A549 treated with Hydrocortisone at 1 μM for 4 hours (cell line): ENCODE measurements around the gene C3orf70. TPM values are rescaled to one million over a fixed set of nuclear protein-coding genes. Genes with fewer than 3 reads are reported as not detected.

ENCODE experiments used
- total RNA-seq: library from RNA; stranded (reverse); fragments of 200-300 nt; extraction: Qiagen RNA extraction; gene quantifications from 5 replicates; pipeline ENCODE4 v1.2.3, GENCODE V29; 2022

Gene C3orf70
- total RNA-seq, result 0.03 to 0.06 TPM (median 0.03 TPM) in 5 replicates

GRCh38 chr3:185152410-185153170 lies at the start of gene C3orf70:
Gene C3orf70, minus strand, starts transcription at chr3:185153060. Its CDS starts 237 bp downstream, at chr3:185152823.

Other genes starting within 250 kb of the C3orf70 start
- 2.1 to 4.2 TPM (median 3.7 TPM) in 5 replicates for gene EHHADH, start 101.0 kb upstream of the C3orf70 start, total RNA-seq
- 12.8 to 15.4 TPM (median 13.2 TPM) in 5 replicates for gene MAP3K13, start 210.1 kb upstream of the C3orf70 start, total RNA-seq